PC-3 (cell line): ENCODE measurements around the gene ROR1. TPM values are rescaled to one million over a fixed set of nuclear protein-coding genes. Genes with fewer than 3 reads are reported as not detected.

Source experiments
- ATAC-seq: fragments of 200-7000 bp; cut with Tn5 transposase; 2 replicates; pipeline ENCODE4 v1.9.1; 2020; ENCODE audit warnings: mild to moderate bottlenecking, moderate library complexity
- BruUV-seq: library from RNA; stranded (reverse); fragments of 400-500 nt; replicated peaks from 2 replicates; lab custom pipeline; 2021; lab: Mats Ljungman, UMichigan
- CTCF ChIA-PET: fragments of 300-600 bp; sonication (Branson Sonifier 250); formaldehyde crosslinking; loops from one replicate; lab custom pipeline; 2022; ENCODE audit warnings: antibody characterized with exemption; lab: Charles Lee
- POLR2A ChIA-PET: fragments of 300-600 bp; sonication (Branson Sonifier 250); formaldehyde crosslinking; loops from one replicate; lab custom pipeline; 2022; ENCODE audit warnings: antibody characterized with exemption; ENCODE audit not compliant: unreplicated experiment; lab: Charles Lee
- DNase-seq: peaks from one replicate; pipeline ENCODE4 v3.0.0-alpha.2; 2015
- H2AFZ ChIP-seq: fragments of 300-600 bp; sonication (generic); 2 replicates; pipeline ENCODE4 v1.6.0; 2016; ENCODE audit warnings: antibody characterized with exemption, low read length
- H3F3A ChIP-seq: fragments of 300-600 bp; sonication (generic); one replicate; pipeline ENCODE4 v1.6.0; 2017; ENCODE audit warnings: antibody characterized with exemption, low read length, control low read depth, mild to moderate bottlenecking; ENCODE audit not compliant: unreplicated experiment
- H3K27ac ChIP-seq: fragments of 300-600 bp; sonication (generic); 2 replicates; pipeline ENCODE4 v1.5.1; 2016; ENCODE audit warnings: mild to moderate bottlenecking, low read length
- H3K27me3 ChIP-seq: fragments of 300-600 bp; sonication (generic); 2 replicates; pipeline ENCODE4 v1.6.1; 2016; ENCODE audit warnings: low read length, mixed read lengths
- H3K36me3 ChIP-seq: fragments of 300-600 bp; sonication (generic); 2 replicates; pipeline ENCODE4 v1.6.1; 2016; ENCODE audit warnings: low read depth, mixed run types, low read length, mixed read lengths
- H3K4me1 ChIP-seq: fragments of 300-600 bp; sonication (generic); 2 replicates; pipeline ENCODE4 v1.5.1; 2016; ENCODE audit warnings: low read length; ENCODE audit not compliant: insufficient read depth
- H3K4me2 ChIP-seq: fragments of 300-600 bp; sonication (generic); 2 replicates; pipeline ENCODE4 v1.6.0; 2016; ENCODE audit warnings: low read length
- H3K4me3 ChIP-seq: fragments of 300-600 bp; sonication (generic); 2 replicates; pipeline ENCODE4 v1.5.1; 2016; ENCODE audit warnings: mild to moderate bottlenecking, low read length, mixed read lengths
- H3K79me2 ChIP-seq: fragments of 300-600 bp; sonication (generic); 2 replicates; pipeline ENCODE4 v1.6.1; 2017; ENCODE audit warnings: low read length, mixed read lengths
- H3K9ac ChIP-seq: fragments of 300-600 bp; sonication (generic); 2 replicates; pipeline ENCODE4 v1.6.0; 2016; ENCODE audit warnings: mild to moderate bottlenecking, low read length
- H3K9me2 ChIP-seq: fragments of 300-600 bp; sonication (generic); replicated peaks from 2 replicates; pipeline ENCODE4 v1.6.1; 2016; ENCODE audit warnings: mixed run types, low read length, mixed read lengths
- H3K9me3 ChIP-seq: fragments of 300-600 bp; sonication (generic); 2 replicates; pipeline ENCODE4 v1.6.1; 2016; ENCODE audit warnings: low read length, mixed read lengths
- H4K20me1 ChIP-seq: fragments of 300-600 bp; sonication (generic); 2 replicates; pipeline ENCODE4 v1.6.1; 2016; ENCODE audit warnings: low read length, mixed read lengths
- EZH2 ChIP-seq: fragments of 300-600 bp; sonication (generic); IDR thresholded peaks from one replicate; pipeline ENCODE4 v1.6.1; 2017; ENCODE audit warnings: antibody characterized with exemption, mild to moderate bottlenecking, low read length; ENCODE audit not compliant: unreplicated experiment
- EZH2phosphoT487 ChIP-seq: fragments of 300-600 bp; sonication (generic); IDR thresholded peaks from 2 replicates; pipeline ENCODE4 v1.6.1; 2018; ENCODE audit warnings: mild to moderate bottlenecking, antibody characterized with exemption, low read length, borderline replicate concordance
- intact Hi-C: fragments of 100-400 bp; cut with micrococcal nuclease; formaldehyde crosslinking; loops from 2 replicates; pipeline ENCODE4 v1.9.0; 2023
- total RNA-seq: library from RNA; depleted of rRNA; stranded (reverse); fragments of >200 nt; gene quantifications from 2 replicates; pipeline ENCODE4 v1.2.3, GENCODE V29; 2014
- TF ChIP-seq, protein P1 (sequence below): fragments of 300-600 bp; sonication (generic); conservative IDR thresholded peaks from 2 replicates; pipeline ENCODE4 v1.5.1; 2017; ENCODE audit warnings: antibody characterized with exemption, low read depth, mild to moderate bottlenecking, low read length

ROR1 gene
- total RNA-seq, 1 experiment from 2014 or later, result 16.5 TPM

GRCh38 chr1:64107118-64107519 is 333.3 kb downstream of the ROR1 start:
- POLR2A ChIA-PET, result no interaction called here

GRCh38 chr1:64107632-64108031 is 333.8 kb downstream of the ROR1 start:
- H3K4me3 ChIP-seq, result no peak overlapping the region
- no peaks in the 10 kb centered on the region for H3K9me2 ChIP-seq
- DNase-seq (no peak), ATAC-seq (no peak)
- peaks cover 9% of the 10 kb centered on the region for H3K4me1 ChIP-seq
- intact Hi-C loops, result no loop called here
- H3F3A ChIP-seq, result no peaks in the 10 kb centered on the region
- no peak overlapping the region for H3K9ac ChIP-seq
- H3K79me2 ChIP-seq, result no peaks in the 10 kb centered on the region
- H3K27ac ChIP-seq, result no peak overlapping the region
- POLR2A ChIA-PET, result no interaction called here
- no peak overlapping the region for H2AFZ ChIP-seq
- TF ChIP-seq EZH2phosphoT487, result no peak
- no peak for TF ChIP-seq EZH2
- TF ChIP-seq, protein P1, sequence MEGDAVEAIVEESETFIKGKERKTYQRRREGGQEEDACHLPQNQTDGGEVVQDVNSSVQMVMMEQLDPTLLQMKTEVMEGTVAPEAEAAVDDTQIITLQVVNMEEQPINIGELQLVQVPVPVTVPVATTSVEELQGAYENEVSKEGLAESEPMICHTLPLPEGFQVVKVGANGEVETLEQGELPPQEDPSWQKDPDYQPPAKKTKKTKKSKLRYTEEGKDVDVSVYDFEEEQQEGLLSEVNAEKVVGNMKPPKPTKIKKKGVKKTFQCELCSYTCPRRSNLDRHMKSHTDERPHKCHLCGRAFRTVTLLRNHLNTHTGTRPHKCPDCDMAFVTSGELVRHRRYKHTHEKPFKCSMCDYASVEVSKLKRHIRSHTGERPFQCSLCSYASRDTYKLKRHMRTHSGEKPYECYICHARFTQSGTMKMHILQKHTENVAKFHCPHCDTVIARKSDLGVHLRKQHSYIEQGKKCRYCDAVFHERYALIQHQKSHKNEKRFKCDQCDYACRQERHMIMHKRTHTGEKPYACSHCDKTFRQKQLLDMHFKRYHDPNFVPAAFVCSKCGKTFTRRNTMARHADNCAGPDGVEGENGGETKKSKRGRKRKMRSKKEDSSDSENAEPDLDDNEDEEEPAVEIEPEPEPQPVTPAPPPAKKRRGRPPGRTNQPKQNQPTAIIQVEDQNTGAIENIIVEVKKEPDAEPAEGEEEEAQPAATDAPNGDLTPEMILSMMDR, result no peak
- no peak overlapping the region for H3K4me2 ChIP-seq
- no TSS peak for BruUV-seq
- no peaks in the 10 kb centered on the region for H3K9me3 ChIP-seq
- no peaks in the 10 kb centered on the region for H3K36me3 ChIP-seq
- CTCF ChIA-PET, result no interaction called here
- H4K20me1 ChIP-seq, result no peaks in the 10 kb centered on the region
- H3K27me3 ChIP-seq, result no peaks in the 10 kb centered on the region

More at GRCh38 chr1:64107118-64107519, 333.3 kb downstream of the ROR1 start:
- Histone ChIP-seq H3K79me2 (no peaks in the 10 kb centered on the region), H3K9me3 (no peaks in the 10 kb centered on the region), H3F3A (no peaks in the 10 kb centered on the region), H3K36me3 (no peaks in the 10 kb centered on the region), H4K20me1 (no peaks in the 10 kb centered on the region), H3K9me2 (no peaks in the 10 kb centered on the region), H3K9ac (no peak overlapping the region), H3K4me2 (no peak overlapping the region), H3K27ac (no peak overlapping the region), H3K27me3 (no peaks in the 10 kb centered on the region), H3K4me3 (no peak overlapping the region), H3K4me1 (peaks cover 4% of the 10 kb centered on the region), H2AFZ (no peak overlapping the region)
- intact Hi-C loops, result no loop called here
- no TSS peak for BruUV-seq
- TF ChIP-seq, protein P1, result no peak
- TF ChIP-seq EZH2phosphoT487 (no peak), EZH2 (no peak)
- CTCF ChIA-PET, result no interaction called here
- DNase-seq (no peak), ATAC-seq (no peak)

DNA sequence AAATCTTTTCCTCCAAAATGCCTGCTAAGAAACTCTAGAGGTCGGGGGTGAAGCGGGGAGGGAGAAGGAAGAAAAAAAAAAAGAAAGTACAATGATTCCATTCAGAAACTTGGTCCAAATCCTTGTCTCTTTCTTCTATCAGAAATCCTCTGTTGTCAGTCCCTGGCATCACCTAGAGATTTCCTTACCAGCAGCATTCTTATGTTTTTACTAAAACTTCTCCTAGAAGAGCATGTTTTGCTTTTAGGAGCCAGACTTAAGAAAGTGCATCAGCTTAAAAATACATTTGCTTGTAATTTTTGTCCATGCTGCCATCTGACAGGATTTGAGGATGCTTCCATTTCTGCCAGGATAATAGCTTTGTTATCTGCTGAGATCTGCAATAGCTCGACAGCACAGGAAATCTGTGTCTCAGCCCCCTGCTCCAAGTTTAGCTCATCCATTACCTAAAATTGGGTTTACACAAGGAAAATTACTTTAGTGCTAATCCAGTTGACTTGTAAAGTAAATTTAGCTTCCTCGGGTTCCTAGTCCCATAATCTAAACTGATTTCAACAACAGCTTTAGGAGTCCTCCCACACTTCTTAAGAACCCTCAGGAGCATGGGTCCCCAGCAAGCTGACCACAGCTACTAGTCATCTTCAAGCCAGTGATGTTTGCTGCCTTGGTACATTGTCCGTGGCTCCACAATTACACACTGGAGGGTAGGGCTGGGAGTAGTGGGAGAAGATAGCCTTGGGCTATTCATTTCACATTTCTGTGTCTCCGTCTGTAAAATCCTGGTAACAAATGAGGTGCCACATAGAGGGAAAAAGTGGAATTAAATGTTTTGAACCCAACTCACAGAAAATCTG is 337.3 kb downstream of the ROR1 start:
- H3K79me2 ChIP-seq, result no peaks in the 10 kb centered on the region
- ChIA-PET POLR2A (no interaction called here), CTCF (no interaction called here)
- no peaks in the 10 kb centered on the region for H3K27me3 ChIP-seq
- peaks cover 10% of the 10 kb centered on the region for H3K4me1 ChIP-seq
- H3K9ac ChIP-seq, result no peak overlapping the region
- no TSS peak for BruUV-seq
- no peak overlapping the region for H3K4me3 ChIP-seq
- no peak for DNase-seq
- H3F3A ChIP-seq, result no peaks in the 10 kb centered on the region
- intact Hi-C loops, result no loop called here
- no peak for TF ChIP-seq EZH2phosphoT487
- TF ChIP-seq, protein P1, result no peak
- no peak for TF ChIP-seq EZH2
- no peak for ATAC-seq
- H3K4me2 ChIP-seq, result no peak overlapping the region
- H3K36me3 ChIP-seq, result no peaks in the 10 kb centered on the region
- H3K9me2 ChIP-seq, result no peaks in the 10 kb centered on the region
- H3K9me3 ChIP-seq, result no peaks in the 10 kb centered on the region
- H3K27ac ChIP-seq, result no peak overlapping the region
- H4K20me1 ChIP-seq, result no peaks in the 10 kb centered on the region
- no peak overlapping the region for H2AFZ ChIP-seq
